GM12865 (cell line): ENCODE measurements around the gene SNX10.

Experiments used
- DNase-seq: peaks from one replicate; pipeline ENCODE4 v3.0.0; 2010; ENCODE audit warnings: low read depth
- H3K4me3 ChIP-seq: 2 replicates; pipeline ENCODE4 v1.5.1; 2011; ENCODE audit warnings: mild to moderate bottlenecking, low read depth, low read length, control low read depth
- CTCF ChIP-seq: IDR thresholded peaks from 2 replicates; pipeline ENCODE4 v1.5.1; 2011; ENCODE audit warnings: low read length, control low read depth, low read depth, inconsistent platforms; ENCODE audit not compliant: insufficient read depth; ENCODE audit errors: missing control alignments

Gene SNX10

GRCh38 chr7:26356229-26356628 lies 64.6 kb downstream of the SNX10 start:
- no peak for DNase-seq
- no peak for TF ChIP-seq CTCF
- no peak overlapping the region for H3K4me3 ChIP-seq

GRCh38 chr7:26356929-26357798 lies 65.5 kb downstream of the SNX10 start:
- H3K4me3 ChIP-seq: no peak overlapping the region
- no peak for DNase-seq
- TF ChIP-seq CTCF: no peak

- TF ChIP-seq CTCF: no peak
- no peak overlapping the region for H3K4me3 ChIP-seq
- DNase-seq: no peak
Observed at GRCh38 chr7:26357799-26358151, 66.1 kb downstream of the SNX10 start.

- no peak overlapping the region for H3K4me3 ChIP-seq
Observed at GRCh38 chr7:26360650-26361049, 69.0 kb downstream of the SNX10 start.

GRCh38 chr7:26361637-26362036 lies 70.0 kb downstream of the SNX10 start:
- TF ChIP-seq CTCF: no peak
- DNase-seq: no peak
- no peak overlapping the region for H3K4me3 ChIP-seq

More at GRCh38 chr7:26360650-26361049, 69.0 kb downstream of the SNX10 start:
- no peak for TF ChIP-seq CTCF
- DNase-seq: no peak

- DNase-seq: no peak
- H3K4me3 ChIP-seq: no peak overlapping the region
- no peak for TF ChIP-seq CTCF
Observed at GRCh38 chr7:26363465-26363864, 71.8 kb downstream of the SNX10 start.
